Amniotic stem cell (primary cell): ENCODE measurements around the gene POU5F2.

Experiments
- DNase-seq: peaks from one replicate; lab custom pipeline; 2025; lab: John Stamatoyannopoulos, UW

Gene POU5F2

GRCh38 chr5:93741136-93741811 is at the start of gene POU5F2:
Gene POU5F2 (minus strand): TSS chr5:93741600. CDS start chr5:93741563, 37 bp downstream.
- DNase-seq = no peak

- DNase-seq = no peak
Measured at GRCh38 chr5:93790401-93790800, 49.0 kb upstream of the POU5F2 start.

GRCh38 chr5:93789173-93790067 is 48.0 kb upstream of the POU5F2 start:
- peak; percentile 58 for DNase-seq

- no peak for DNase-seq
Measured at GRCh38 chr5:93787598-93787997, 46.2 kb upstream of the POU5F2 start.

GRCh38 chr5:93785475-93785874 is 44.1 kb upstream of the POU5F2 start:
- no peak for DNase-seq

- peak; percentile 1 for DNase-seq
Measured at GRCh38 chr5:93782978-93783377, 41.6 kb upstream of the POU5F2 start.

- DNase-seq = no peak
Measured at GRCh38 chr5:93777620-93778019, 36.2 kb upstream of the POU5F2 start.

GRCh38 chr5:93756372-93756771 is 15.0 kb upstream of the POU5F2 start:
- no peak for DNase-seq

GRCh38 chr5:93755716-93756115 is 14.3 kb upstream of the POU5F2 start:
- no peak for DNase-seq

GRCh38 chr5:93748875-93749397 is 7.5 kb upstream of the POU5F2 start:
- no peak for DNase-seq

- no peak for DNase-seq
Measured at GRCh38 chr5:93746406-93747056, 5.1 kb upstream of the POU5F2 start.

- DNase-seq = no peak
Measured at GRCh38 chr5:93736284-93736683, 5.1 kb downstream of the POU5F2 start.

GRCh38 chr5:93735378-93735777 is 6.0 kb downstream of the POU5F2 start:
- no peak for DNase-seq

- DNase-seq = no peak
Measured at GRCh38 chr5:93731987-93732386, 9.4 kb downstream of the POU5F2 start.

- no peak for DNase-seq
Measured at GRCh38 chr5:93726595-93726994, 14.8 kb downstream of the POU5F2 start.

- no peak for DNase-seq
Measured at GRCh38 chr5:93724791-93725190, 16.6 kb downstream of the POU5F2 start.

GRCh38 chr5:93723681-93724080 is 17.7 kb downstream of the POU5F2 start:
- no peak for DNase-seq

- no peak for DNase-seq
Measured at GRCh38 chr5:93723005-93723404, 18.4 kb downstream of the POU5F2 start.

- DNase-seq = no peak
Measured at GRCh38 chr5:93722588-93722987, 18.8 kb downstream of the POU5F2 start.

GRCh38 chr5:93721511-93721910 is 19.9 kb downstream of the POU5F2 start:
- no peak for DNase-seq

GRCh38 chr5:93721071-93721470 is 20.3 kb downstream of the POU5F2 start:
- DNase-seq = no peak

GRCh38 chr5:93717162-93717561 is 24.2 kb downstream of the POU5F2 start:
- DNase-seq = no peak

GRCh38 chr5:93716453-93716852 is 24.9 kb downstream of the POU5F2 start:
- no peak for DNase-seq
